Esophagus muscularis mucosa (tissue), 4 donors: ENCODE results near the gene PTPRN2. TPM values are rescaled to one million over a fixed set of nuclear protein-coding genes. Genes with fewer than 3 reads are reported as not detected.

Source experiments
- DNase-seq: peaks from one replicate; pipeline ENCODE4 v3.0.0-alpha.2; 2017; ENCODE audit errors: extremely low spot score
- H3K27ac ChIP-seq, 4 donors: fragments of 200-600 bp; sonication (generic); replicated peaks in 1 of 4; 1 replicate in 3 of 4; 2 replicates in 1 of 4; pipeline ENCODE4 v1.5.1; 2016 to 2019; ENCODE audit warnings: mild to moderate bottlenecking in 1 of 4
- H3K27me3 ChIP-seq, 4 donors: fragments of 200-600 bp; sonication (generic); one replicate each; pipeline versions ENCODE4 v1.5.1 to v1.6.0; 2016 to 2019
- H3K36me3 ChIP-seq, 4 donors: fragments of 200-600 bp; sonication (generic); one replicate each; pipeline ENCODE4 v1.5.1; 2016 to 2019
- H3K4me1 ChIP-seq, 4 donors: fragments of 200-600 bp; sonication (generic); one replicate each; pipeline ENCODE4 v1.5.1; 2016 to 2019
- H3K4me3 ChIP-seq, 4 donors: fragments of 200-600 bp; sonication (generic); 1 replicate in 2 of 4; 2 replicates in 2 of 4; pipeline ENCODE4 v1.5.1; 2016 to 2019; ENCODE audit warnings: mild to moderate bottlenecking in 4 of 4, moderate library complexity in 1 of 4
- H3K9me3 ChIP-seq, 4 donors: fragments of 200-600 bp; sonication (generic); 1 replicate in 3 of 4; 2 replicates in 1 of 4; pipeline ENCODE4 v1.5.1; 2016 to 2019
- CTCF ChIP-seq, 3 experiments: fragments of 200-600 bp in 2 of 3; fragments of 450-650 bp in 1 of 3; sonication (generic) in 2 of 3; IDR thresholded peaks; one replicate each; pipeline ENCODE4 v1.5.1; 2017 to 2019; ENCODE audit warnings: antibody characterized with exemption in 3 of 3, mild to moderate bottlenecking in 2 of 3, moderate library complexity in 1 of 3
- EP300 ChIP-seq: sonication (generic); formaldehyde crosslinking; IDR thresholded peaks from one replicate; pipeline ENCODE4 v1.6.1; 2017; ENCODE audit warnings: antibody characterized with exemption
- POLR2A ChIP-seq: fragments of 450-650 bp; IDR thresholded peaks from one replicate; pipeline ENCODE4 v1.6.1; 2017; ENCODE audit warnings: antibody characterized with exemption, moderate library complexity, mild to moderate bottlenecking, low read depth
- POLR2AphosphoS5 ChIP-seq, 2 donors: sonication (generic); formaldehyde crosslinking; IDR thresholded peaks; one replicate each; pipeline ENCODE4 v1.6.1; 2017; ENCODE audit warnings: antibody characterized with exemption in 2 of 2
- WGBS: methylation state at CpG from one replicate; pipeline ENCODE4 v1.1.5; 2018; 5-methylcytosine and 5-hydroxymethylcytosine counted together
- intact Hi-C: fragments of 100-400 bp; cut with DNase I; formaldehyde crosslinking; loops from one replicate; pipeline ENCODE4 v1.15.1; 2023
- total RNA-seq, 4 donors: library from RNA; depleted of rRNA; stranded (reverse); fragments of >200 nt; gene quantifications; one replicate each; pipeline versions ENCODE4 v1.1.0 to v1.2.1, GENCODE V29; 2016

Gene PTPRN2
- total RNA-seq, 4 donors from 2014 or later = 2.1 to 3.1 (median 3.1) TPM

GRCh38 chr7:158262284-158263109 is 325.1 kb downstream of the PTPRN2 start:
- no peak for TF ChIP-seq POLR2A
- TF ChIP-seq EP300 = no peak
- TF ChIP-seq CTCF (IDR thresholded peaks at IDR 0.05) = no peak
- no peak for DNase-seq
- Histone ChIP-seq H3K9me3 (no peaks in the 10 kb centered on the region), H3K4me1 (no peaks in the 10 kb centered on the region), H3K27me3 (peaks cover 0 to 42% (median 0%) of the 10 kb centered on the region in 4 donors), H3K4me3 (no peak overlapping the region), H3K36me3 (no peaks in the 10 kb centered on the region), H3K27ac (no peak overlapping the region)
- 81% methylated on average over 5 of the region's 5 CpGs for WGBS
- intact Hi-C loops = no loop called here

DNA sequence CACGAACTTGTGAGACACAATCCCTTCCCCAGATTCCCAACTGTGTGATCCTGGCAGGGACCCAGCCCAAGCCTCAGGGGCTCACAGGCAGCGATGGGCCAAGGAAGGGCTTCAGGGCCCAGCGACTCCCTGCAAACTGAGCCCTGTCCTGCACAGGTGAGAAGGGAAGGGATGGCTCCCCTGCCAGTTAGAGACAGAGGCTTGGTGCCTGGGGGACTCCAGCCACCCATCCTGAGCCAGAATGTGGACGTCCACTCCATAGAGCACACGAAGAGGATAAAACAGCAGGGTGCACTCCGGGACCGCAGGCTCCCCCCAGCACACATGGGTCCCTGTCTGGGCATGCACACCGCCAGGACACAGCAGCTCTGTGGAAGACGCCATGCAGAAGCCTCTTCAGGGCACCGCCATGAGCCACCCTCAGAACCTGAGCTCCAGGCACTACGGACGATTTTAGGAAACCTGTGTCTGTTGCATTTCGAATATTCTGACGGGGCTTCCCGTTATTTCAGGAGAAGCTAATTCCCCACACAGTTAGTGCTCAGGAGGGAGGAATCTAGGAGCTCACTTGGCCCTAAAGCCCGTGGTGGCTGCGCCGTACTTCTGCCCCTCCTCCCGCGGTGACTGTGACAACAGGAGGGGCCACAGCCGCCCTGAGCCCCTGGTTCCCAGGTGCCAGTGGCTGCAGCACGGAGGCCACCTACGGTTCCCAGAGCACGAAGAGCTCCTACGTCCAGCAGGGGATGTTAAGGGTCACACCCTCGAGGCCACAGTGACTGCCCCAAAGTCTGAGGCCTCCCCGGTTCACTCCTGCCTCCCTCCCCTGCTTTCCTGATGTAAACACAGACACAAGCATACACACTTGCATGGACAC is 326.0 kb downstream of the PTPRN2 start:
- H3K27me3 ChIP-seq = peaks cover 0 to 33% (median 0%) of the 10 kb centered on the region in 4 donors
- no peak for DNase-seq
- H3K4me1 ChIP-seq = no peaks in the 10 kb centered on the region
- no peaks in the 10 kb centered on the region for H3K36me3 ChIP-seq
- TF ChIP-seq EP300 (no peak), CTCF (IDR thresholded peaks at IDR 0.05) (no peak), POLR2A (no peak), POLR2AphosphoS5 (IDR thresholded peaks at IDR 0.05) (no peak)
- no peaks in the 10 kb centered on the region for H3K9me3 ChIP-seq
- intact Hi-C loops = no loop called here
- no peak overlapping the region for H3K4me3 ChIP-seq
- 82% methylated on average over 16 of the region's 27 CpGs for WGBS
- H3K27ac ChIP-seq = no peak overlapping the region

GRCh38 chr7:158260567-158261361 is 326.9 kb downstream of the PTPRN2 start:
- no peak overlapping the region for H3K27ac ChIP-seq
- peaks cover 0 to 31% (median 0%) of the 10 kb centered on the region in 4 donors for H3K27me3 ChIP-seq
- no peaks in the 10 kb centered on the region for H3K4me1 ChIP-seq
- intact Hi-C loops = no loop called here
- no peak for DNase-seq
- no peak overlapping the region for H3K4me3 ChIP-seq
- H3K36me3 ChIP-seq = no peaks in the 10 kb centered on the region
- WGBS = 90% methylated on average over 10 of the region's 20 CpGs
- TF ChIP-seq EP300 (no peak), POLR2AphosphoS5 (IDR thresholded peaks at IDR 0.05) (no peak), POLR2A (no peak), CTCF (IDR thresholded peaks at IDR 0.05) (no peak)
- no peaks in the 10 kb centered on the region for H3K9me3 ChIP-seq

- intact Hi-C loops = no loop called here
- Histone ChIP-seq H3K4me1 (no peaks in the 10 kb centered on the region), H3K9me3 (no peaks in the 10 kb centered on the region), H3K27ac (no peak overlapping the region), H3K4me3 (no peak overlapping the region), H3K27me3 (peaks cover 0 to 25% (median 0%) of the 10 kb centered on the region in 4 donors), H3K36me3 (no peaks in the 10 kb centered on the region)
- 73% methylated on average over 12 of the region's 12 CpGs for WGBS
- DNase-seq = no peak
- TF ChIP-seq EP300 (no peak), CTCF (IDR thresholded peaks at IDR 0.05) (no peak), POLR2AphosphoS5 (IDR thresholded peaks at IDR 0.05) (no peak), POLR2A (no peak)
Observed at GRCh38 chr7:158259671-158260418, 327.8 kb downstream of the PTPRN2 start.
